K562 (cell line): ENCODE results near the gene RGL2. TPM values are rescaled to one million over a fixed set of nuclear protein-coding genes. Genes with fewer than 3 reads are reported as not detected.

ENCODE experiments used
- ARID3A ChIP-seq: IDR thresholded peaks from 2 replicates; pipeline ENCODE4 v1.6.1; 2012; ENCODE audit warnings: low read depth, low read length, improper control_type of control experiment, borderline replicate concordance
- ASH1L ChIP-seq: fragments of 450-650 bp; IDR thresholded peaks from 2 replicates; pipeline ENCODE4 v1.6.1; 2018; ENCODE audit warnings: borderline replicate concordance, mild to moderate bottlenecking, low read depth; ENCODE audit not compliant: partially characterized antibody
- ATF2 ChIP-seq: sonication (generic); formaldehyde crosslinking; IDR thresholded peaks from 2 replicates; pipeline ENCODE4 v1.8.1; 2022; ENCODE audit warnings: missing genetic modification reagents
- CREB3 ChIP-seq: fragments of 450-650 bp; conservative IDR thresholded peaks from 2 replicates; pipeline ENCODE4 v1.6.1; 2016; ENCODE audit warnings: missing genetic modification characterization, low read depth, mild to moderate bottlenecking, missing compliant biosample characterization, moderate library complexity
- KLF13 ChIP-seq: fragments of 450-650 bp; IDR thresholded peaks from 2 replicates; pipeline ENCODE4 v1.6.1; 2016; ENCODE audit warnings: missing genetic modification characterization, low read depth, mild to moderate bottlenecking, missing compliant biosample characterization, moderate library complexity, borderline replicate concordance
- REST ChIP-seq, 2 experiments: fragments of 450-650 bp; formaldehyde crosslinking in 1 of 2; IDR thresholded peaks; 2 replicates each; pipeline versions ENCODE4 v1.4.0 to v1.6.1; 2014 to 2020; ENCODE audit warnings: mild to moderate bottlenecking in 2 of 2, borderline replicate concordance in 1 of 2, low read depth in 1 of 2
- RFX7 ChIP-seq: fragments of 250-450 bp; sonication (Bioruptor Pico); IDR thresholded peaks from 2 replicates; pipeline ENCODE4 v1.5.1; 2021; ENCODE audit warnings: mild to moderate bottlenecking
- SNAPC5 ChIP-seq: fragments of 250-450 bp; sonication (Bioruptor Pico); IDR thresholded peaks from 2 replicates; pipeline ENCODE4 v1.8.0; 2021; ENCODE audit warnings: moderate library complexity, mild to moderate bottlenecking, inconsistent platforms
- TRIM24 ChIP-seq, 2 experiments: fragments of 450-650 bp; IDR thresholded peaks; 2 replicates each; pipeline ENCODE4 v1.6.1; 2016
- ZNF41 ChIP-seq: fragments of 250-450 bp; sonication (Bioruptor Pico); conservative IDR thresholded peaks from 2 replicates; pipeline ENCODE4 v1.4.0; 2020; ENCODE audit warnings: mild to moderate bottlenecking
- ZZZ3 ChIP-seq: fragments of 450-650 bp; IDR thresholded peaks from 2 replicates; pipeline ENCODE4 v1.6.1; 2016; ENCODE audit warnings: antibody characterized with exemption, mild to moderate bottlenecking, moderate library complexity
- polyA plus RNA-seq, 8 experiments: library from polyadenylated mRNA; depleted of rRNA in 4 of 8; stranded (reverse) in 5 of 8; unstranded in 3 of 8; fragments of >200 nt; fragmentation: Nextera tagmentation in 2 of 8; fragmentation: Illumina TruSeq in 1 of 8; extraction: Ambion mirVana in 2 of 8; extraction: Trizol in 1 of 8; gene quantifications; 2 replicates each; pipeline versions ENCODE4 v1.2.1 to v1.2.3, GENCODE V29; 2011 to 2014; ENCODE audit warnings: inconsistent platforms in 1 of 8, missing spikeins in 1 of 8
- total RNA-seq, 7 experiments: library from RNA; depleted of rRNA in 6 of 7; stranded (reverse); fragments of >200 nt in 6 of 7; fragmentation: Illumina TruSeq in 2 of 7; extraction: Trizol in 2 of 7; gene quantifications; 2 replicates each; pipeline versions ENCODE4 v1.2.1 to v1.2.3, GENCODE V29; 2011 to 2021; ENCODE audit warnings: low replicate concordance in 1 of 7

RGL2 gene
- total and polyA plus RNA-seq, 9 of the 15 experiments (the other 6 are each of a cell fraction or from before 2014, with no cell fraction given): 1.8 to 57.1 (median 19.5) TPM

- TF ChIP-seq ZNF41: no peak
- TF ChIP-seq RFX7 (CRISPR knock-in tag): peak; percentile 44; the same call in 1 of the 2 replicates
- TF ChIP-seq ARID3A: no peak
- no peak for TF ChIP-seq TRIM24 (IDR thresholded peaks at IDR 0.05)
- no peak for TF ChIP-seq REST (IDR thresholded peaks at IDR 0.05; ENCODE audit: borderline replicate concordance)
- no peak for TF ChIP-seq REST (CRISPR knock-in tag; IDR thresholded peaks at IDR 0.05; ENCODE audit: low read depth)
- TF ChIP-seq ASH1L: no peak
- no peak for TF ChIP-seq ATF2 (CRISPR knock-in tag)
- TF ChIP-seq SNAPC5 (CRISPR knock-in tag): no peak
- no peak for TF ChIP-seq ZZZ3
- TF ChIP-seq KLF13 (tag): peak; percentile 49; the same call in 1 of the 2 replicates
- TF ChIP-seq CREB3 (tag): no peak
Observed at GRCh38 chr6:33273129-33273923, 25.4 kb downstream of the RGL2 start (continued).
